NCI-H2081 (cell line): ENCODE results near the gene REEP3.
"Not testable (repeated sequence)": the region's sequence is repeated elsewhere in the genome, so short reads cannot be mapped to it uniquely, and the experiment has no call there.

Experiments
- DNase-seq, 2 experiments: peaks; one replicate each; lab custom pipeline; 2025; lab: John Stamatoyannopoulos, UW

Gene REEP3

DNA sequence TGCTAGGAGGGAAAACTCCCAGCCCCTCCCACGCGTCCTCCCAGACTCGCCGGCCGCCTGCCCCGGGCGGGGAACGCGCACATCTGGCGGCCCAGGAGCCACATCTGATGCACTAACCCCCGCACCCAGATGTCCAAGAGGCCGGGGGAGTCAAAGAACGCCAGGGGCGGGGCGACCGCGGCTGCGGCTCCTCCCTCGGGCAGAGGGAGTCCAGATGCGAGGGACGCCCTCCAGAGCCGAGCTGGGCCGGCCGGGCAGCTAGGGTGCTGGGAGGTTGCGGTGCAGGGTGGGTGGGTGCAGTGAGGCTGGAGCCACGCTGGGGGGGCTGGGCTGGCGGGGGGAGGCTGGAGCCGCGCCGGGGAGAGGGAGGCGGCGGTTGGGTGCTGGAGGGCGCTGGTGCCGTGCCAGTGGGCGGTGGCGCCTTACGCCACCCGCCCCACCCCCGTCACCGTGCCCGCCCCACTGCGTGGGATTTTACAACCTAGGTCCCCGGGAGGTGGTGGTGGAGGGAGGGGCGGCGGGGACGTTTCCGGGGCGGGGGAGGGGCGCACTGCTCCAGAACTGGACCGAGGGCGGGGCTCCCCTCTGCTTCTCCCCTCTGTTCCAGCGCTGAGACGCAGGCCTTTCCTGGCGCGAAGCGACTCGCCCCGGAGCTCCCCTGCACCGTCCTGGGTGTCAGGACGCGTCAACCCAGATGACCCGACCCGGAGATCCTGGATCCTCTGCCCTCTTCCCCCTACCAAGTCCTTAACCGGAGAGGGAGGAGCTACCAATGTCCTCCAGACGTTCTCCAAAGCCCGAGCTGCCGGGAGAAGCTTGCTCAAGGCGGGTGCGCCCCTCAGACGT, 109.1 kb downstream of the REEP3 start:
- peak; percentile 81 to 84 for DNase-seq

DNA sequence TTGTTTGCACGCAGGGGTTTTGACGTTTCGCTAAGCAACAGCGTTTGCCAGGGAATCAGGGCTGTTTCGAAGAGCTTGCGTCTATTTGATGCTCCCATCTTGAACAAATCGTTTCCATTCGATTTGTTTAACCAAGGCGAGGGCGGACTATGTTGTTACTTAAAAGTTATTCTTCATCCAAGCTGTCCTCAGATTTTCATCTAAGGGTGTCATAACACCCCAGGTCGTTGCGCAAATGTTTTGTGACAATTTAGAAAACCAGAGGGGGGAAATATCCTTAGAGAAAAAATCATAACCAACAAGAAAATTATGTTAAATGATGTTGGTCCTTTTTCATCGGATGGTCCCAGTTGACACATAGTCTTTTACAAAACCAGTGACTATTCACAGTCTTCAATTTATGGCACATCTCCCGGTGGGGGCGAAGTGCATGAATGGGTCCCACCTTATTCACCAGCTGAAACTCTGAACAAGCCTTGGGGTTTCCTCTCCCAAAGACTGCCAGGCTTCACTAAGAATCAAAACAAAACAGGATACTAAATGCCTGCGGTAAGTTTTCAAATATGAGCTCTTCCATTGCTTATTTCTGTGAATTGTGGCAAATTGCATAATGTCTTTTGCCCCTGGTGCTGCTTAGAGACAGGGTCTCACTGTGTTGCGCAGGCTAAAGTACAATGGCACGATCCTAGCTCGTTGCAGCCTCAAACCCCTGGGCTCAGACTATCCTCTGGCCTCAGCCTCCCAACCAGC, 109.9 kb downstream of the REEP3 start:
- peak in 1 of 2 experiments; percentile 25 for DNase-seq

DNA sequence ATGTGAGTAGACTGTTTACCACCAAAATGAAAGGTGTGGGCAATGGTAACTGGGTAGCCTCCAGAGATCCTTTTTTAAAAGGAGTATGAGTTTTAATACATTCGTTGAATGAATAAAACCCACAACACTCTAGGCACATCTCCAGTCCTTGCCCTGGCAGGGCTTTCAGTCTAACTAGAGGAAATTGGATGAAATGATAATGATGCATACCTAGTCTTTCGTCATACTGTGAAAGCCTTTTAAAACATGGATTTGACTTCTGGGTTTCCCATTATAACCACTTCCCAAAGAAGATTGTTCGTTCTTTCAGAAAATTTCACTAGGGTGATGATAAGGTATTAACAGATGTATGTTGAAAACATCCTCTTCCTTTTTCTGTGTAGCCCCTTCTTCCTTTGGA, 110.8 kb downstream of the REEP3 start:
- DNase-seq: no peak

DNA sequence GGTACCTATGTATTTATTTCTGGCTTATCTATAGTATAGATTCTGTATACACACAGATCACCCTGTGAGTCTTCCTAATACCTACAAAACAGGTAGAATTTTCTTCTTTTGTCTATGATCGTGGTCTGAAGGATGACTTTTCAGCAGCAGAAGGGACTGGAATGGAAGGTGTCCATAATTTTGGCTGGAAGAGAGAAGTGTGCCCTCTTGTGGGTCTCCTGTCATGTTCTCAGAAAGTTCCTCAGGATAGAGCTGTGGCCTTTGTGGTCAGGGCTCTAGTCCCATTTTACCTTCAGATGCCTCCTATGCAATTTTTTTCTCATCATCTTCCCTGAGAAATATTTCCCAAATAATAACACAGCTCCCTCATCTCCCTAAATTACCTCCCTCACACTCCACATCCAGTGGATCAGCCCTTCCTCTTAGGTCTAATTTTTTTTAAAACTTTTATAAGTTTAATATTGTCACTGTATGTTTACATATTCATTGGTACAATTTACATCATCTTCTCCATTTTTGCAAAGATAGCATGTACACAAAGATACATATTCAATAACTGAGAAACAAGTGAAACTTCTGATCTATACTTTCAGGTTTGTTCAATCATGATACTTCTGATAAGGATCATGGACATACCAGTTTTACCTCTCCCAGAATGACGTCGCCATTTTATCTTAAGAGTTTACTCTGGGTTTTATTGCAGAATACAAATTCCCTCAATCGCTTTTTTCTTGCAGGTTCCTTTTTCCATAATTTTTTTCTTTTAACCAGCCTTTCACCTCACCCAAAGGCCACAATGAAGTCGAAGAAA, 112.7 kb downstream of the REEP3 start:
- DNase-seq: peak; percentile 8 to 58

DNA sequence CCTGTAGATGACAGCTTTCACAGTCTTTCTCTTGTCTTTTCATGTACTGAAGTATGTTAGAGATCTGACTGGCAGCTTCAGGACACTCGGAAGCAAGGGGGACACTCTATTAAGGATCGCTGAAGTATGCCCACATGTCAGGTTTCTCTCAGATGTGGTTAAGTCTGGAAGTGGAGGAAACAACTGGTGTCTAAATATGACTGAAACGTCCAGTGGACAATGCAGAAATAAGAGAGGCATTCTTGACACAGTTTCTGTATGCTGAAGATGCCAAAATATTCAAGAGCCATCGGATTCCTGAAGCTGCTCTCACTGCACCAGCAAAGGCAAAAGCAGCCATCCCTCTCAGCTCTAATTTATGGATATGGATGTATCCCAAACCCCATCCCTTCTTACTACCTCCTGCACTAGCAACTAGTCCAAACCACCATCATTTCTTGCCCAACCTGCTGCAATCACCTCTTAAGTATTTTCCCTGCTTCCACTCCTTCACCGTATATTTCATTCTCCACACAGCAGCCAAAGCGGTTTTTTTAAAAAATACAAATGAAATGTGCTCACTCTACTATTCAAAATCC, 113.4 kb downstream of the REEP3 start:
- DNase-seq: no peak

DNA sequence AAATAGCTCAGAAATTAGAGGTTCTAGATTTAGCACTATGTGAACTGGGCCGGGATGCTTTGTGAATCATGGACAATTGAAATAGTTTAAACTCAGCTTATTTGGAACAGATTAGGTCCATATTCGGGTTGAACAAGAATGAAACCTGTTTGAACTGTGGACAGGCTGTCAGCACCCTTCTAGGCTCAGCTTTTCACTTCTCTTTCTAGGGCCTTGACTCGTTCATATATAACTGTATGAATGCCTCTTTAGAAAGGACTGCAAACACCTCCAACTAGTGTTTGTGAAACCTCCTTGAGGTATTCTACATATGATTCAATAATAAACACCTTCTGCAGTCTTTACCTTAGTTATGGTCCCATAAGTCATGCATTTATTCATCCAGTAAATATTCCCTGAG, 115.6 kb downstream of the REEP3 start:
- DNase-seq: no peak

DNA sequence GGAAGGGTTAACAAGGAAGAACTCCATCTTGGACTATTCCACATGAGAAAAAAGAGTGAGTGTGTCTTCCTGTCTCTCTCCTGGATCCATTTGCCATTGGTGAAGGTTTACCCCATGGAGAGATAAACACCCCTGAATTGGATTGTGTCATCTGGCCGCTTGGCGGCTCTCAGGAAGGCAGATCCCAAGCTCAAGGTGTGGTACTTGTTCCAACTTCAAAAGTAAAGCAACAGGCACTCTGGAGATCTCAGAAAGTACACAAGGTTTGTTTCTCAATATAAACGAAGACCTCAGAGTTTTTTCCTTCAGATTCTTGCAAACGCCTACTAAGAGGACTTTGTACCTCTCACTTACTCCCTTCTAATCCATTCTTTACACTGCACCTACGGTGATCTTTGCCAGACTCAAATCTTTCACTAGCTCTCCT, 116.7 kb downstream of the REEP3 start:
- DNase-seq: no peak

DNA sequence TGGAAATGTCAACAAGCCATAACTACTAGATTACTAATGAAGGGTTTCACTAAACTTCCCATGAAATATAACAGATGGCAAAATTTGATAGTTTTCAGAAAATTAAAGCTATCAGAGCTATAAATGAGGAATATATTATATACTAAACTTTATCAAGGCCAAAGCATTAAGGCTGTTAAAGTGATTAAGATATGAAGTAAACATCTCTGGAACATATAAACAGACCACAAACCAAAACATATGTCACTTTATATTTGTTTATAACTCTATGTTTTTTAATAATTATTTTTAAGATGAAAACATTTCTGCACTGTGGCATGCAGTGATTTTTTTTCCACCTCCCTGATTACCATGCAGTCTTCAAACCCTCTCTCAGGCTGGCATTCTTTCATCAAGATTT, 120.2 kb downstream of the REEP3 start:
- DNase-seq: no peak

DNA sequence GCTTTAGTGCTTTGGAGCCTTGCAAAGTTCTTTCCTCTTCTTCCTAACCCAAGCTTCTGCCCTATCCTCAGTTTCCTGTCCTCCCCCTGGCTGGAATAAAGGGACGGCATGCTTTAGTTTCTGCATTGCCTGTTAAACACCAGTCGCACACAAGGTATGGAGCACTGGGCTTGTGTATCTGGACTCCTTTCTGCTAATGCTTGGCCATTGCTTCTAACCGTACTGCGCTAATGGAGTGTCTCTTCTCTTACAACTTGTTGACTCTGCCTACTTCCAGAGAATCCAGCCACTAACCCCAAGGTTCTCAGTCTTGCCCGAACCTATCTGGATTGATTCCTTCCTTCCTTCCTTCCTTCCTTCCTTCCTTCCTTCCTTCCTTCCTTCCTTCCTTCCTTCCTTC, 120.6 kb downstream of the REEP3 start:
- no peak for DNase-seq

DNA sequence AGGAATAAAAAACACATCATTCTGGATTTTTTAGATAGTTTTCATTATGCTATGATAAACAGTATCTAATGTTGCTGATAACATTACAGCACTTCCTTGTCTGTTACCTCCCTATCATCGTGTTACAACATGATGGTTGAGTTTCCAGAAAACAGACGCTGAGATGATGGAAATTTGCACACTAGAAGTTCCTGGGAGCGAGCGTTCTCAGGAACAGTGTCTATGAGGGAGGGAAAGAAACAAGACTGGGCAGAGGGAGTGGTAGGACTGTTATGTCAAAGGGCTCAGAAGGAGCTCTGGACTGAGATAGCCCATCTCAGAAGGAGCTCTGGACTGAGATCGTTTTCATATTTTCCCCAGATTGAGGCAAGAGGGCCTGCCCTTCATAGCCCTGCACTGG, 121.6 kb downstream of the REEP3 start:
- DNase-seq: no peak

DNA sequence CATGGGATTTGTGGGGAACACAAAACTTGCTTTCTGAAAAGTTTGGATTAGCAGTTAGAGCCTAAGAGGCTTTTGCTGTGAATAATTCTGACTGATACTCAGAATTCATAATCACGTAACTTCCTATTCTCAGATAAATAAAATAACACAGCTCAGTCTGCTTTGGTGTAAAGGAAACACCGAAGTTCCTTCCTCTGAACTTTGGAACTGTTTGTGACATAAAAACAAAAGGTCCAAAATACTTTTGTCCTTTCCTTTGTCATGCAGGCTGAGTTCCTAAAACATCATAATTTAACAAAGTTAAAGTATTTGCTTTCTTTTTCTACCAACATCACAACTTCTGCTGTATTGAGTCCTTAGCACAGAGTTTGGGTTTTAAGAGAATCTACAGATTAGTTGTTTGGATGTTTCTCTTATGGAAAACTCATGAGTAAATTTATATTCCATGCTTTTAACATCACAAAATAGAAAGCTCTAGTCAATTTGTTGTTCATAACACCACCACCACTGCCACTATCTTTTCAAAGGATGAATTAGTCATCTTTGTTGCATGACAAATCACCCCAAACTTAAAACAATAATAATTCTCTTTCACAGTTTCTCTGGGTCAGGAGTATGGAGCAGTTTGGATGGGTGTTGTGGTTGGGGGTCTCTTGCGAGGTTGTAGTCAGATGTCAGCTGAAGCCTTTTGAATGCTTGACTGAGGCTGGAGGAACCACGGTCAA, 123.4 kb downstream of the REEP3 start:
- DNase-seq: no peak

DNA sequence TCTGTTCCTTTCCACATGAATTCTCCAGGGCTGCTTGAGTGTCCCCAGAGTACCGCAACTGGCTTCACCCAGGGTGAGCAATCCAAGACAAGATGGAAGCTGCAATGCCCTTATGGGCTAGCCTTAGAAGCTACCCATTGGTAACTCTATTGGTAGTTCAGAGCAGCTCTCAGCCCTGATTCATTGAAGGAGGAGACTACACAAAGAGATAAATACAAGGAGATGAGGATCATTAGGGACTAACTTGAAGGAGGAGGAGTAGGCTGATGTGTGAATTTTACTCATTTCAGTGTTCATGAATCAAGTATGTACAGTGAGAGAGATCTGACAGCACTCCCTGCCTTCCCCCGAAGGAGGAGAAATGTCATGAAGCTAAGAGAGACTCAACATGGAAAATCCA, 124.0 kb downstream of the REEP3 start:
- DNase-seq: no peak

DNA sequence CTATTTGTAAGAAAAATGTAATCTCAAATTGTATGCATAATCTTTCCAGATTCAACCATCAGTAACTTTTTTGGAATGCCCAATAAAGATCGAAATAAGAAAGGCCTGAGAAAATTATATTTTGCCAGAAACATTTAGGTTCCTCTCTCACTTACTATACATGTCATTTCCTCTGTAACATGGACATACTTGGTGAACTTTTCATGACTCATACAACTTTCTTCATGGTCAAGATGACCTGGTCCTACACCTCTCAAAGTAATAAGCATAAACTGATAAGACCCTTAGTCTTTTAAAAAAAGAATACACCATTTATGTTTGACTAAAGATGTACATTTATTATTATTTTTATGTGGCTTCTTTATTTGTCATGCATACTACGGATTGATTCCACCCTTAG, 125.3 kb downstream of the REEP3 start:
- no peak for DNase-seq

DNA sequence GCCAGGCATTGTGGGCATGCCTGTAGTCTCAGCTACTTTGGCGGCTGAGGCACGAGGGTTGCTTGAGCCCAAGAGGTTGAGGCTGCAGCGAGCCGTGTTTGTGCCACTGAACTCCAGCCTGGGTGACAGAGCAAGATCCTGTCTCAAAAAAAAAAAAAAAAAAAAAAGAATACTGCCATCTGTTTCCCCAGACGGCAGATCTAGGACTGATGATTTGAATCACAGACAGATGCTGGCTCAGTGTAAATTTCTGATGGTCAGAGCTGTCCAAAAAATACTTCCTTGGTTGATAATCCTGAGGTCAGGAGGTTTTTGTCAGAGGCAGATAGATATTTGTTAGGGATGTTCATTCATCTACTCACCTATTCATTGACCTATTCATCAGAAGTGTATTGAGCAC, 130.7 kb downstream of the REEP3 start:
- DNase-seq: no peak

DNA sequence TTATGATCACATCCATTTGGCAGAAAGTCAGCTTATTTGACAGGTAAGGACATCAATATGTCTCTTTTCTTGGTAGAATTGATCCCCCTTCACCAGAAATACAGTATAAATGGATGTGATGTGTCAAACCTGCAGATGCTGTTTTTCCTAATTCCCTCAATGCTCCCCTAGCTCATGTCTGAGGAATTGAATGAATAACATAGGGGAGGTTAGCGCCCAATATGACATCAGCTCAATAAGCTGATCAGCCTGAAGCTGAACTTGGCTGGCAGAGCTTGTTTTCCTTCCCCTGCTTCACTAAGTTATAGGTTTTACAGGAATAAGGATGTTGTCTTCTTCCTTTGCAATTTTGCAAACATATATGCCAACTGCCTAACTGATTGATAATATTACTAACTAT, 132.5 kb downstream of the REEP3 start:
- DNase-seq: no peak

DNA sequence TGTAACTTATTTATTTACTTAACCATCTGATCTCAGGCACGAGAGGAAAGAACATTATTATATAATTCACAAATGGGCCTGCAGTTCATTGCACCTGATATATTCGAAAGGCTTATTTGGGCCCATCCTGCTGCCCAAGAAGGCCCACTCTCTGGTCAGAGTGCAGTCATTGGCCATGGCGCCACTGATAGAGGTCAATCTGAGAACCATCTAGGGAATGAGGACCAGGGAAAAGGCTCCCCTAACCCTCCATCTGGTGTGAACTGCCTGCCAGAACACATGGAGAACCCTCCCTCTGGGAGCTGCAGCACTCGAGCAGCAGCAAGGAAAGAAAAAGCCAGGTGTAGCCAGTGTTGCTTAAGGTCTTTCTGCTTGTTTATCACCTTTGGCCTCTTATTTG, 136.6 kb downstream of the REEP3 start:
- no peak for DNase-seq

DNA sequence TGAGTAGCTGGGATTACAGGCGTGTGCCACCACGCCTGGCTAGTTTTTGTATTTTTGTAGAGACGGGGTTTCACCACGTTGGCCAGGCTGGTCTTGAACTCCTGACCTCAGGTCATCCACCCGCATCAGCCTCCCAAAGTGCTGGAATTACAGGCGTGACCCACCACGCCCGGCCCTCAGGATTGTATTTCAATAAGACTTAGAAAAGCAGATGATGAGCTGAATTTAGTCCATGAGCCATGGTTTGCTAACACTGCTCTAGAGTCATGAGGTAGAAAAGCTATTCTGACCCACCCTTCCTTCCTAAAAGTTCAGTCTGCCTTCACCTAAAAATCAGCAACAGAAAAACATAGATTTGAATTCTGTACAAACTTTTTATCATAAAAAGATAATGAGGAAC, 139.7 kb downstream of the REEP3 start:
- not testable (repeated sequence) for DNase-seq

DNA sequence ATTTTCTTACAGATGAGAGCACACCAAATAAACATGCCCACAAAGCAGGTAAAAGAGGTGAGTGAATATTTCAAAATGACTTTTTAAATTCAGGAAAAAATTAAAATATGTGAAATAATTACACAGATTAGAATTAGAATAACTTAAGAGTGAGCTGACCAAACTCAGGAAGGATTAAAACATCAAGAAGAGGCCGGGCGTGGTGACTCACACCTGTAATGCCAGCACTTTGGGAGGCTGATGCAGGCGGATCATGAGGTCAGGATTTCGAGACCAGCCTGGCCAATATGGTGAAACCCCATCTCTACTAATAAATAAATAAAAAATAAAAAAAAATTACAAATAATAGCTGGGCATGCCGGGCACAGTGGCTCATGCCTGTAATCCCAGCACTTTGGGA, 140.1 kb downstream of the REEP3 start:
- DNase-seq: no peak

DNA sequence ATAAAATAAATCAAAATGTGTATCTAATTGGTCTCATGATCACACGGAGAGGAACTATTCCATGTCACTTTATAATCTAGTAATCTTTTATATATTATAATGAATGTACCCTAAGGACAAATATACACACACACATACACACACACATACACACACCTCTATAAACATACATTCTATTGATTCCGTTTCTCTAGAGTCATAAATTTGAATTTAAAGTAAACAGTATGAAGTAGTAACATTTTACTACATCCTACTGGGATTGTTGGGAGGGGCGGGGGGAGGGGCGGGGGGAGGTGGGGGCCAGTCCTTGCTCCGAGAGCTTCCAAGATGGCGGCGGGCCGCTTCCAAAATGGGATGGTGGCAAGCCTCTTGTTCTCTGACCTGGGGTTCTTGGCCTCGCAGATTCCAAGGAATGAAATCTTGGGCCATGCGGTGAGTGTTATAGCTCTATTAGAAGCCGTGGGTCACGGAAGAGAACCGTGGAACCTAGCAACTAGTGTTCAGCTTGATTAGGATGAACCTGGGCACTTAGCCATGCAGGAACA, 143.2 kb downstream of the REEP3 start:
- DNase-seq: peak; percentile 31 to 54

DNA sequence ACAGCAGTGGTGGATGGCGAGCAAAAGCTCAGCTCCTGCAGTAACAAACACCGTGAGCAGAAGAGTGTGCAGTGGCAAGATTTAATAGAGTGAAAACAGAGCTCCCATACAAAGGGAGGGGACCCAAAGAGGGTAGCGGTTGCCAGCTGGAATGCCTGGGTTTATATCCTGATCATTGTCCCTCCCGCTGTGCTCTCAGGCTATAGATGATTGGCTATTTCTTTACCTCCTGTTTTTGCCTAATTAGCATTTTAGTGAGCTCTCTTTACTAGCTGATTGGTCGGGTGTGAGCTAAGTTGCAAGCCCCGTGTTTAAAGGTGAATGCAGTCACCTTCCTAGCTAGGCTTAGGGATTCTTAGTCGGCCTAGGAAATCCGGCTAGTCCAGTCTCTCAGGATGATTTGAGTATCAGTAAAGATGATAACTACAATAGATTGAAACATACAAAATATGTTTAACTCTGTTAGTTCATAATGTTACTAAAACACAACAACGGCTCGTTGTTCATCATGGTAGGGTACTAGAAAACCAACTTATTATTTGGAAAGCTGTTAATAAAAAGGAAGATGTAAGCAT, 143.9 kb downstream of the REEP3 start:
- peak; percentile 51 to 73 for DNase-seq

DNA sequence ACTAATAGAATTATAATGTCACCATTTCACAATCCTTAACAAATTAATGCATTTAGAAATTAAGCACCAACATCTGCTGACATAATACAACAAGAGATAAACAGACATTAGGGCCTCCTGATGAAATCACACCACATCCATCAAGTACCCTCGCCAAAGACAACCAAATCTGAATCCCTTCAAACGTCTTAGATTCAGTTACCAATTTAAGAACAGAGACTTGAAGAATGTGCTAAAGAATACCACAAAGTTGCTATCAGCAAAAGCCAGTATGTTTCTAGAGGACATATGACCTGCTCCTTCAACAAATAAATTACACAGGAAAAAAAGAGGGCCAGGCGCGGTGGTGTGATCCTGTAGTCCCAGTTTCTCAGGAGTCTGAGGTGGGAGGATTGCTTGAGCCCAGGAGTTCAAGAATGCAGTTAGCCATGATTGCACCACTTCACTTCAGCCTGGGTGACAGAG, 144.5 kb downstream of the REEP3 start:
- no peak for DNase-seq
